ENCODE measurements around the gene MEIS2.

- TF ChIP-seq EZH2 (IDR thresholded peaks at IDR 0.05; ENCODE audit: insufficient read depth, low read length) = no peak
- TF ChIP-seq, protein P1, sequence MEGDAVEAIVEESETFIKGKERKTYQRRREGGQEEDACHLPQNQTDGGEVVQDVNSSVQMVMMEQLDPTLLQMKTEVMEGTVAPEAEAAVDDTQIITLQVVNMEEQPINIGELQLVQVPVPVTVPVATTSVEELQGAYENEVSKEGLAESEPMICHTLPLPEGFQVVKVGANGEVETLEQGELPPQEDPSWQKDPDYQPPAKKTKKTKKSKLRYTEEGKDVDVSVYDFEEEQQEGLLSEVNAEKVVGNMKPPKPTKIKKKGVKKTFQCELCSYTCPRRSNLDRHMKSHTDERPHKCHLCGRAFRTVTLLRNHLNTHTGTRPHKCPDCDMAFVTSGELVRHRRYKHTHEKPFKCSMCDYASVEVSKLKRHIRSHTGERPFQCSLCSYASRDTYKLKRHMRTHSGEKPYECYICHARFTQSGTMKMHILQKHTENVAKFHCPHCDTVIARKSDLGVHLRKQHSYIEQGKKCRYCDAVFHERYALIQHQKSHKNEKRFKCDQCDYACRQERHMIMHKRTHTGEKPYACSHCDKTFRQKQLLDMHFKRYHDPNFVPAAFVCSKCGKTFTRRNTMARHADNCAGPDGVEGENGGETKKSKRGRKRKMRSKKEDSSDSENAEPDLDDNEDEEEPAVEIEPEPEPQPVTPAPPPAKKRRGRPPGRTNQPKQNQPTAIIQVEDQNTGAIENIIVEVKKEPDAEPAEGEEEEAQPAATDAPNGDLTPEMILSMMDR (IDR thresholded peaks at IDR 0.05; ENCODE audit: insufficient read depth, low read depth, low read length) = no peak
These were observed 219.4 kb downstream of the MEIS2 start for GRCh38 chr15:36880913-36881460.

All from astrocyte (in vitro differentiated cells and primary cell).